Activated CD8-positive, alpha-beta memory T cell treated with anti-CD3 and anti-CD28 coated beads, Interleukin-2, amount 50 U/mL, for 24 hours (primary cell): ENCODE results near the gene ITGA2B.
"Not testable (repeated sequence)": the region's sequence is repeated elsewhere in the genome, so short reads cannot be mapped to it uniquely, and the experiment has no call there.

Experiments used
- DNase-seq: peaks from one replicate; pipeline ENCODE4 v3.0.0-alpha.2; 2020; ENCODE audit errors: extremely low read depth

ITGA2B gene

DNA sequence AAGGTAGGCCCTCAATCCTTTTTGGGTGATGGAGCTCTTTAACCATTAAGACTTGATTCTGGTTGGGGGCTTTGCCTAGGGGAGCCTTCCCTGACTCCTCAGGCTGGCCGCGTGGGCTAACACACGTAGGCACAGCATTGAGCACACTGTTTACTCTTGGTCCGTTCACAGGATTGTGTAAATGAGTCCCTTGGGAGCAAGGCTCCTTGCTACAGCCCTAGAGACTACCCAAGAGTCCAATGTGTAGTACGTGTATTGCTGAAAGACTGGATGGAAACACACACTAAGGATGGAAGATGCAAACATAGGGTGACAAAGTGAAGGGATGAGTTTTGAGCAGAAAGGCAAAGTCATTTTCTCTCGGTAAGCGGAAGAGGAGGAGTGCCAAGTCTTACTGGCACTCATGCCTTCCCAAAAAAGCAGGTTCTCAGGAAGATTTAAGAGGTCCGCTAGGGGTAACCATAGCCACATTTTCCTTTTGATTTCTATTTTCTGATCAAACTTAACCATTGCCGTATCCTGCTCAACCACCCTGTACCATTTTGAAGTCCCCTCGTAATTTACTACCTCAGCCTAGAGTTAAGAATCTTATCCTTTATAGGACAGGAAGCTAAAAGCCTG, 911 bp upstream of the ITGA2B start:
- no peak for DNase-seq

DNA sequence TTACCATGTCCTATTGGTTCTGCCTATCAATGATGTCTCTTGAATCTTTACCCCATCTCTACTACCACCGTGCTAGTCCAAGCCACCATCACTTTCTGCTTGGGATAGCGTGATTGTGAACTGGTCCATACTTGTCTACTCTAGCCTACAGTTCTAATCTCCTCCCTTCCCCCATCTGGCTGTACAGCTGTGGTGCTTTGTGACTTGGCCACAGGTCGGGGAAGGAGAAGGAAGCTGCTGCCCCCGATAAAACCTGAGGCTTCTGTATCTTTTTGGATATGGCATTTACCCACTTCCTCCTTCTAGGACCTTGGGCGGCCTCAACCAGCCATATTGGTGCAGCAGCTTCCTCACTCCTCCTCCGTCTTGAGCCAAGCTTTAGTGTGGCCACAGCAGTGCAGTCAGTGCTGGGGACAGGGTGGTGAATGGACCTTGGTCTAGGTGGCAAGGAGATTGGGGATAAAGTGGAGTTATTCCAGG, 314 bp upstream of the ITGA2B start:
- no peak for DNase-seq

DNA sequence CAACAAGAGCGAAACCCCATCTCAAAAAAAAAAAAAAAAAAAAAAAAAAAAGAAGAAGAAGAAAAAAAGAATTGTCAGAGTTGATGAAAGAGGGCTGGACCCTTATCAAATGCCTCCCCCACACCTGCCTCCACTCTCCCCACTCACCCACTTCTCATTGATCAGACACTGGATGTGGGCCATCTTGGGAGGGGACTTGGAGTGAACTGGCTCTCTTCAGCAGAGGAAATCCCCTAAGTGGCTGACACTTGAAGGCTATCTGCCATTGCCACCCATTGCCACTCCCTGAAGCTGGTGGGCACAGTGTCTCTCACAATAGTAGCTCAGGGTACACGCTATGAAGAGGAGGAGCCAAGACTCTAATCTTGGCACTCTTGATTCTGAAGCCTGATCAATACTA, 1.6 kb downstream of the ITGA2B start:
- no peak for DNase-seq

DNA sequence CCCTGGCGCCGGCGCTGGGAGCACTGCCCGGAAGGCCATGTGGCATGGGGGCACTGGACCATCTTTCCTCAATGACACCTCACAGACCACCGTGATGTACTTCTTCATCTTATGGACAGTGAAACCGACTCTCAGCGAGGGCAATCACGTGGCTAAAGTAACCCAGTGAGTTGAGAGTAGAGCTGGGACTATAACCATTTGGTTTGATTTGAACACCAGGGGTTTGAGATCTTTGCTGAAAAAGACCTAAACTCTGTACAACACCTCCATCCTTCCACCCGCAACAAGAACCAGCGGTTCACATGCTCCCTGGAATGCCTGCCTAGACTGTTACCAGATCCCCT, 3.3 kb downstream of the ITGA2B start:
- no peak for DNase-seq

DNA sequence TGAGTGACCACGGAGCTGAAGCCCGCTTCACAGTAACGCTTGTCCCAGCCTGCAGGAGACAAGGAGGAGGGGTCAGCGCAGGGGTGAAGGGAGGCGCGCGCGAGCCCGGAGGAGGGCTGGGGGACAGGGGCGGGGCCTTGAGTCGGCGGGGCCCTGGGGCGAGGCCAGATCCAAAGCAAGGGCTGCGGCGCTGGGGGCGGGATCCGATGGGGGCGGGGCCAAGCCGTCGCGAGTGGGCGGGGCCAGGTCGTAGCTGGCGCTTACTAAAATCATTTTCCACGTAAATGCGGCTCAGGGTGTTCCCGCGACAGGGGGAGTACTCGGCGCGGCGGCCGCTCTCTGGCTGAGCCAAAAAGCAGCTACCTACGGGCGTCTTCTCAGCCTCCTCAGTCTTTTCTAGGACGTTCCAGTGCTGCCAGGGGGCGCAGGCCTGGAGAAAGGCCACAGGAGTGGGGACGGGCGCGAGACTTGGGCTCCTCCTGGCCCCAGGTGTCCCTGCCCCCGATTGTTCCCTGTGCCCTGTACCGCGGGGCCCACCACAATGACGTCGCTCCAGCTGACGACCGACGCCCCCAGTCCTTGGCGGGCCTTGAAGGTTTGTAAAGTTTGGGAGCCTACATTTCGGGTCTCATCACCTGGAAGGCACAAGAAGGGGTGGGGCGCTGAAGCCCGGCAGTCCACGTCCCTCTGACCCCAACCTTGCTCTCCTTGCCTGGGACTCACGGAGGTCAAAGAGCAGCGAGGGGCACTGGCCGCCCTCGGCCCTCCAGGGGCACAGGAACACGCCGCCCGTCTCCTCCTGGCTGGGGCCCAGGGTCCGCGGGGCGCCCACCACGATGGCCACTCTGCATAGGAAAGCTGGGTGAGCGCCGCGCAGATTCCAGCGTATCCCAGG, 3.9 kb downstream of the ITGA2B start:
- DNase-seq, result peak; percentile 74

DNA sequence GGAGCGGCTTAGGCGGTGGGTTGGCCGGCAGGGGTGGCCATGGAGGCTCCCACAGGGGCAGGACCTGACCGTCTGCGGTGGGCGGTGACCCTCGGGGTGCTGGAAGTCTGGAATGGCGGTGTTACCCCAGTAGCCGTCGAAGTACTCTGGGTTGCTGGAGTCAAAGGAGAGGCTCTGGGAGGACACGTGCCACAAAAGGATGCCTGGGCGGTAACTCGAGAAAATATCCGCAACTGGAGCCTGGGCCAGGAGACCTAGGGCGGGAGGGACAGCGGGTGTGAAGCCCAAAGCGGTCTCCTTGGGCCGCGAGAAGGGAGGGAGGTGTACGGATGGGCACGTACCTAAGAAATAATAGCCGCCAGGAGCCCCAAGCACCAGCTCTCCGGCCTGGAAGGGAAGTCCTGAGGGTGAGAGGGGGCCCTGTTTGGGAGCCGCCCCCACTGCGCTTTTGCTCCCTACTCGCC, 4.6 kb downstream of the ITGA2B start:
- DNase-seq, result no peak

DNA sequence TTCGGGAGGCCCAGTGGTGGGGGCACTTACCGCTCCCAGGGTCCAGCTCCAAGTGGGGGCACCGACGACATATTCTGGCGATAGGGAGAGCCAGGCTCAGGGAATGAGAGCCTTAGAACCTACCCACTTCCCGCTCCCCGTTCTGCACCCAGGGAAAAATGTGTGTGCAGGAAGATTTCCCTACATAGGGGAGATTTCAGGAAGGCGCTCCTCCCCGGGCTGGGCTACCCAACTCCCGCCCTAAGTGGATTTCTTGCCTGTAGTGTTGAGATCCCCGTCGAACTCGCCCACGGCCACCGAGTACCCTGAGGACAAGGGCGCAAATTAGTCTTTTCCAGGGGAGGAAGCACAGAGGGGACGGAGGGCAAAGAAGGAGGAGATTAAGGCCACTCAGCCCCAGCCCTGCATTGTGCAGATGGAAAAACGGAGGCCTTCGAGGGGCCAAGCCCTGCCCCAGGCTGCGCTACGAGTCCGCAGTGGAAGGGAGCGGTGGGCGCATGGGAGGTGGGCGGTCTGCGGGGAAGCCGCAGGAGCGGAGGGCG, 5.1 kb downstream of the ITGA2B start:
- no peak for DNase-seq

DNA sequence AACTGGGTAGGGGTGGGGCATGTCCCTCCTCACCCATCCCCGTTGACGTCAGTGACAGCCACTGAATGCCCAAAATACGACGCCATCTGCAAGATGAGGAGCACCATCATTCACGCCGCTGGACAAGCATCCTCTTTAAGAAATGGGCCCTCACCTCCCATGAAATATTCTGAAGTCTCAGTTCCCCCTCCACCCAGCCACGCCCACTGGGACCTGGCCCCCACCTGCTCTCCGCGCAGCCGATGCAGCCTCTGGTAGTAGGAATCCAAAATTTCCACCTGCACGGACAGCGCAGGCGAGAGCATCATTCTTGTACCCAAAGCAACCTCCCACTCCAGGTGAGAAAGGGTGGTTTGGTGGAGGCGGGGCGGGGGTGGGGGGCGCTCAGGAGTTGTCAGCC, 5.6 kb downstream of the ITGA2B start:
- no peak for DNase-seq

DNA sequence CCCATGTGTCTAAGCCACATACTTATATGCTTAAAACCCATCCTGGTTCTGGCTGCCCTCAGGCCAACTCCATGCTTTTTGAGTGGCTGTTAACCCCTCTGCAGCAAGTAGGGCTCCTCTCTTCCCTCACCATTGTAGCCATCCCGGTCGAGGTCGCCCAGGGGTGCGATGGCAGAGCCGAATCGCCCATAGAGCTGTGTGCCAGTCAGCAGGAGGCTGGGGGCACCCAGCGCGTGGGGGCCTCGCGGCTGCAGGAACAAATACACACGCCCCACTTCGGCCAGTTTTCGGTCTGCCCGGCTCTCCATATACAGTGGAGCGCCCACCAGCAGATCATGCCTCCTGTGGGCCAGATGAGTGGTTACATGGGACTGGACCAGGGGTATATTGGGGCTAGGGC, 6.1 kb downstream of the ITGA2B start:
- no peak for DNase-seq

DNA sequence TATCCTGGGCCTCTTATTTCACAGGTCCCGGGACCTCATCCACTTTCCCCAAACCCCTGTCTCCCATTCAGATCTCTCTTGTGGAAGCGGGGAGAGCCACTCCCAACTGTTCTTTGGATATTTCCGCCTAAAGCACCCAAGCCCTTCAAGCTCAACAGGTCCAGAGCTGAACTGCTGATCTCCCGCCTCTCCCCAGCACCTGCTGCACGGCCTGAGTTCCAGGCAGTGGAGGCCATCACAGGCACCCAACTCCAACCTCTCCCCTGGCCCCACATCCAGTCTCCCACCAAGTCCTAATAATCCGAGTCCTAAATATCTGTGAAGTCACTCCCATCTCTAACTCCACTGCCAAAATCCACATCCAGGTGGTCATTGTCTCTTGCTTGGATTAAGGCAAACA, 6.5 kb downstream of the ITGA2B start:
- no peak for DNase-seq

DNA sequence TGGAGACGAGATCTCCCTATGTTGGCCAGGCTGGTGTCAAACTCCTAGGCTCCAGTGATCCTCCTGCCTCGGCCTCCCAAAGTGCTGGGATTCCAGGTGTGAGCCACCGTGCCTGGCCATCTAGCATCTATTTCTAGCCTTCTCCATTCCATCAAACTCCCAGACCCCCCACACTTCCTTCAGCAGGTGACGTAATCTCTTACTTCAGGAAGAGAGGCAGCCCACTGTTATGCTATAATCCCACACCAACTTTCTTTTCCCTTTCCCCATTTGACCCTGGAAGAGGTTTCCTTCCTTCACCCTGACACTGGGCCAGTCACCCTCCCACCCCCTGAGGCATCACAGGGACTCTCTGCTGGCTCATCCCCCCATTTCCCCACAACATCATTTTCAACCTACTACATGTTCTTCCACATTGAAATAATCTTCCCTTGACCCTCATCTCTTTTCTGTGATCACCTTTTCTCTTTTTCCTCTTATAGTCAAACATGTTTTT, 7.6 kb downstream of the ITGA2B start:
- DNase-seq, result no peak

DNA sequence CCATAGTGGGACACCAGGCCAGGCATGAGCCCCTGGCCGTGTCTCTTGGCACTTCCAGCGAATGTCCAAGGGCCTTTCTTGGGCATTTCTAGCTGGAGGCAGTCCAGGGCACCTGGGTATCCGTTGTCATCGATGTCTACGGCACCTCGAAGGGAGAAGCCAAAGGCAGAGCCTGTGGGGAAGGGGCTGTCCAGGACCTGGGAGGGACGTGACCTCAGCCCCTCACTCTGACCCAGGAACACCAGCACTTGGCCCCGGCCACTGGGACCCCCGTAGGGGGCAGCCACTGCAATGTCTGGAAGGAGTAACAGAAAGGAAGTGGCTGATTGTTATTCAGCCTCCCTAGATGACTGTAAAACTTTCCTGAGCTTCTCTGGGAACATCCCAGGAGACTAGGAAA, 8.7 kb downstream of the ITGA2B start:
- no peak for DNase-seq

DNA sequence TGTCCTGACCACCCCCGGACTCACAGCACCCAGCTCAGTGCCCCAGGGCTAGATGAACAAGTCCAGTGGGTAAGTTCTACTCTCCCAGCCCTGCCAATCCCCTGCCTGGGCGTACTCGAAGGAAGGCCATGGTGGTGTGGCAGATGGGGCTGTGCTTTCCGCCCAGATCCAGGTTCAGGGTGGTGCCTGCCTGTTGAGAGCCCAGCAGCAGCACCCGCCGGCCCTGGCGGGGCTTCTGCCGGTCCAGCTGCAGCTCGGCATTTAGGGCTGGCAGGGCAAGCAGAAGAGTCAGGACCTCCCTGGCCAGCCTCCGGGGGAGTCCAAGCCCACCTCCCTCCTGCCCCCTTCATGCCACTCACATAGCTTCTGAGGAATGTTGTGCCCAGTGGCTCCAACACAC, 9.6 kb downstream of the ITGA2B start:
- DNase-seq, result no peak

DNA sequence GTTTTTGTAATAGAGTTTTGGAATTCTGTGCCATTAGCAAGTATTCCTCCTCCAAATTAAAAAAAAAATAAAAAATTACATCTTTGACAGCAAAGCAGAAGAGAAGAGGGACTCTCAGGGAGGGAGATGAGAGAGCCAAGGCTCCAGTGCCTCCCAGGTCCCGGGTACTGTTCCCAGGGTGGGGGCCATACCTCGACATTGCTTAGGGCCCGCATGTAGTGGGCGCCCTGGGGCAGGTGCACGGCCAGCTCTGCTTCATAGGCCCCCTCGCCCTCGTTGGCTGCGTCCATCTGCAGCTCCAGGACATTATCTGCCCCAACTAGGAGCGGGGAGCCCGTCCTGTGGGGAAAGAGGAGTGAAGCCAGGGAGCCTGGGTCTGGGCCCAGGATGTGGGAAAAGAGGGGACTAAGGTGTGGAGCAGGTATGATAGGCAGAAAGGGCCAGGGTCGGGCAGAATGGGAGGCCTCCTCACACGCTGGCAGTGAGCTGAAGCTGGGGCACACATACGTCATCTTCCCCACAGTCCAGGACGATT, 11.2 kb downstream of the ITGA2B start:
- DNase-seq, result no peak

DNA sequence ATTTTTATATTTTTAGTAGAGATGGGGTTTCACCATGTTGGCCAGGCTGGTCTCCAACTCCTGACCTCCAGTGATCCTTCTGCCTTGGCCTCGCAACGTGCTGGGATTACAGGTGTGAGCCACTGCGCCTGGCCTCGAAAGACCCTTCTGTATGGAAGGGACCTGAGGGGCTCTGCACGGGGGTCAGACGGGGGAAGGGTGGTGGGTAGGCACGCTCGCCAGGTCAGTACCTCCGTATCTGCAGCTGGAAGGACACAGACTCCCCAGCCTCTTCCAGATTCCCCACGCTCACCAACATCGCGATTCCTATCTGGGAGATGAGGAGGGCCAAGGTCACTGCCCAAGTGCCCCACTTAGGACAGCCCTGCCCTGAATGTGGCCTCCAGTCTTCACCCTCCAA, 12.7 kb downstream of the ITGA2B start:
- DNase-seq, result no peak

DNA sequence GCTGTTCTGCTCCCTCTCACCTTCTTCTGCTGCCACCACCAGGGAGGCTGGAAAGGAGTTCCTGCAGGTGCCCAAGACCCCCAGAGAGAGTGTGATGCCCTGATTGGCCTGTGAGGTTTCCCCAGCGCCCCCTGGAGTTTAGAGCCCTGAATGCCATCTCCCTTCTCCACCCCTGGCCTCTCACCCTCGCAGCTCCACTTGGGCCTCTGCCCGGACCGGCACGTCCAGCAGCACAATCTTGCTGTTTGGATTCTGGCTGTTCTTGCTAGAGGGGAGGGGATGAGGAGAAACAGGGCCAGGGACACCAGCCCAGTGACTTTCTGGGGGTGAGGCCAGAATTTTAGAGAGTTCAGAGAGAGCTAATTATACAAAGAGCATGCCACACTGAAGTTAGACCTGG, 13.3 kb downstream of the ITGA2B start:
- no peak for DNase-seq

DNA sequence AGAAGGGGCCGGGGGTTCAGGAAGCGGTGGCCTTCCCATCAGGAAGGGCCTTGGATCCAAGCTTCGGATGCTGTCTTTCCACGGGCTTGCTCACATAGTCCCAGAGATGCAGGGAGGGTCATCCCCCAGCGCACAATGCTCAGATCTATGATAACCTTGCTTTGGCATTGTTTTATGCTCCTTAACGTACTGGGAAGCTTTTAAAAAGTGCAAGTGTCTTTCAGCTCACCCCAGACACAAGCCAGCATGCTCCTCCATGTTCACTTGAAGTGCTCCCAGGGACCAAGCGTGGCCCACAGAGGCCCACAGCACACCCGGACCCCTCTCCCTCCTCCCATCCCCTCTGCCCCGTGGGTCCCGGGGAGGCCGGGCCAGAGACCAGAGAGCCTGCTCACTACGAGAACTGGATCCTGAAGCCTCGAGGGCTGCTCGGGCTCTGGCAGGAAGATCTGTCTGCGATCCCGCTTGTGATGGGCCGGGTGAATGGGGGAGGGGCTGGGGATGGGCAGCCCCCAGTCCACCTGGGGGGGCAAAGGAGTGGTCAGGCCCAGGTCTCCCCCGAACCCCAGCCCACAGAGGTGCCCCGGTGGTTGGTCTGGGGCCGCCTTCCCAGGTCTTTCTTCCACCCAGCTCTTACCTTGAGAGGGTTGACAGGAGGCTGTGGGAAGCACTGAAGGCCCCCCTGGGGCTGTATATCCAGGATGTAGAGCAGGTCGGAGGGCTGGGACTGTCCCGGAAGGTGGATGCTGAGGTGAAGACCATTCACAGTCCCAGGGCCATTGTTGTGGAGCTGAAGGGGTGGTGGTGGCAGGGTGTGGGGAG, 14.0 kb downstream of the ITGA2B start:
- DNase-seq, result no peak

DNA sequence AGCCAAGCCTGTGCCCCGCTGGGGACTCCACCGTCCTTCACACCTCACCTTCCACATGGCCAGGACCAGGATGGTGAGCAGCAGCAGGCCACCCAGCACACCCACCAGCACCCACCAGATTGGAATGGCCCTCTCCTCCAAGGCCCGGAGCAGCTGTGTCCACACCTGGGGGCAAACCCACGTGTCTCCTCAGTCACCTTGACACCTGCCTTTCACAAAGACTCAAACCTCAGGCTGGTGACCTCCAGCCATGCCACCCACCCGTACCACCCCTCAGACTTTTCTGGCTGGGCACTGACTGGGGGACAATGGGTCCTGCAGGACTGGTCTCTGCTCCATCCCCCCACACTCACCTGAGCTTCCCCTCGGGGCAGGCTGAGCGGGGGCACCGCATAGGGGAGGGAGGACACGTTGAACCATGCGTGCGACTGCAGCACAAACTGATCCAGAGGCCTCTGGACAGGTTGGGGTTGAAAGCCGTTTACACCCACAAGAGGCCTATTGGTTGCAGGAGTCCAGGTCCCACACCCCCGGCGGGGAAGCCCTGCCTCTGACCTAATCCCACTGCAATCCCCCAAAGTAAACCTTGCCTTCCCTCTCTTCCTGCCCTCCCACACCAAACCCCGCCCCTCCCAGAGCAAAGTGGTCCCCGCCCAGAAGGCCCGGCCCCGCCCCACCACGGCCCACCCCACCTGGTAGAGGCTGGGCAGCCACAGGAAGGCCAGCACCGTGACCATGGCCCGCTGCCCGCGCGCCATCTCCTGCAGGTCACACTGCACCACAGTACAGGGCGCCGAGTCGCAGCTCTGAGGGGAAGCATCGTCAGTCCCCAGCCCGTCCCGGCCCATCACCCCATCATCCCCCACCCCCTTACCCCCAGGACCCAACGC, 14.9 kb downstream of the ITGA2B start:
- DNase-seq, result no peak

DNA sequence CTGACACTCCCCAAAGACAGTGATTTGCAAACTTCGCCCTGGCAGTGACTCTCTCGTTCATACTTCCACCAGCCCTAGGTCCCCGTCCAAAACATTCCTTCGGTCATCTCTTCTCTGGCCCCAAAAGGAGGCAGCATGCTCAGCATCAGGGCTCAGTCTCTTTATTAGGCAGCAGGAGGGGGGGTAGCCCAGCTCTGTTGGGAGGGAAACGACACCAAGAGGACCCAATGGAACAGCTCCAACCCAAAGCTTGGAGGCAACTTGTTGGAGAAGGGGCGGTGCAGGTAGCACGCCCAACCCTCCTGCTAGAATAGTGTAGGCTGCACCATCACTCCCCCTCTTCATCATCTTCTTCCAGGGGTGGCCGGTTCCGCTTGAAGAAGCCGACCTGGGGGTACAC, 17.4 kb downstream of the ITGA2B start:
- DNase-seq, result no peak

DNA sequence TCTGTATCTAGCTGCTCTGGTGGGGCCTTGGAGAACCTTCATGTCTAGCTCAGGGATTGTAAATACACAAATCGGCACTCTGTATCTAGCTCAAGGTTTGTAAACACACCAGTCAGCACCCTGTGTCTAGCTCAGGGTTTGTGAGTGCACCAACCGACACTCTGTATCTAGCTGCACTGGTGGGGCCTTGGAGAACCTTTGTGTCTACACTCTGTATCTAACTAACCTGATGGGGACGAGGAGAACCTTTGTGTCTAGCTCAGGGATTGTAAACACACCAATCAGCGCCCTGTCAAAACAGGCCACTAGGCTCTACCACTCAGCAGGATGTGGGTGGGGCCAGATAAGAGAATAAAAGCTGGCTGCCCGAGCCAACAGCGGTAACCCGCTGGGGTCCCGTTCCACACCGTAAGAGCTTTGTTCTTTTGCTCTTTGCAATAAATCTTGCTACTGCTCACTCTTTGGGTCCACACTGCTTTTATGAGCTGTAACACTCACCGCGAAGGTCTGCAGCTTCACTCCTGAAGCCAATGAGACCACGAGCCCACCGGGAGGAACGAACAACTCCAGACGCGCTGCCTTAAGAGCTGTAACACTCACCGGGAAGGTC, 19.9 kb downstream of the ITGA2B start:
- not testable (repeated sequence) for DNase-seq
